Measurements from ENCODE around the gene POMP. TPM values are rescaled to one million over a fixed set of nuclear protein-coding genes. Genes with fewer than 3 reads are reported as not detected.

Gene POMP
- total and polyA plus RNA-seq, 2 of the 4 experiments (the other 2 are of a cell fraction), result 60.2 to 68.4 TPM

GRCh38 chr13:28640861-28641599 is 17.9 kb upstream of the POMP start:
- H2AK9ac ChIP-seq (replicated peaks; ENCODE audit: low read depth, low read length, poor library complexity), result no peak overlapping the region
- no peaks in the 10 kb centered on the region for H4K20me1 ChIP-seq (ENCODE audit: insufficient read depth, low read length)
- no peak overlapping the region for H3K4me3 ChIP-seq (ENCODE audit: insufficient read depth, low read depth, low read length)
- ATAC-seq (ENCODE audit: low read depth) (no peak), DNase-seq (no peak)
- H3K4ac ChIP-seq (ENCODE audit: low read depth, low read length), result peak overlapping the region; percentile 27; the same call in 1 of the 2 replicates
- no peak overlapping the region for H2BK120ac ChIP-seq (ENCODE audit: low read depth, low read length)
- H2BK15ac ChIP-seq (ENCODE audit: low read depth, low read length), result no peak overlapping the region
- H3K4me1 ChIP-seq (ENCODE audit: control insufficient read depth, insufficient read depth, low read length), result no peaks in the 10 kb centered on the region; the same call in 1 of the 2 replicates
- no peaks in the 10 kb centered on the region for H3K27me3 ChIP-seq (ENCODE audit: control insufficient read depth, insufficient read depth, low read length)
- H3K18ac ChIP-seq (ENCODE audit: low read depth, low read length), result no peak overlapping the region
- H3K9me3 ChIP-seq (ENCODE audit: control insufficient read depth, insufficient read depth, low read length), result no peaks in the 10 kb centered on the region
- no peak overlapping the region; the same call in none of the 2 replicates for H3K23ac ChIP-seq (ENCODE audit: low read depth, low read length)
- H3K56ac ChIP-seq (ENCODE audit: extremely low read depth, insufficient read depth, low read length), result no peak overlapping the region
- H2AK5ac ChIP-seq (ENCODE audit: low read depth, low read length), result peak overlapping the region; percentile 44
- H3K27ac ChIP-seq (ENCODE audit: insufficient read depth, low read length), result no peak overlapping the region
- no peak overlapping the region for H2BK20ac ChIP-seq (ENCODE audit: low read depth, low read length)
- H4K91ac ChIP-seq (ENCODE audit: insufficient read depth, low read depth, low read length), result no peak overlapping the region
- WGBS, 2 experiments (ENCODE audit: extremely low coverage in 2 of 2, insufficient read length in 1 of 2), result 83% methylated on average over 2 of the region's 12 CpGs; no CpG with 5 or more reads in 1 of the 2 experiments
- intact Hi-C loops (cut with micrococcal nuclease), result no loop called here
- H2BK5ac ChIP-seq (ENCODE audit: low read depth, low read length, poor library complexity, severe bottlenecking), result no peak overlapping the region
- no peak overlapping the region for H2AFZ ChIP-seq (replicated peaks; ENCODE audit: low read length, poor library complexity)
- no peak overlapping the region for H3K9ac ChIP-seq (ENCODE audit: low read depth, low read length)
- dilution Hi-C loops (cut with HindIII; ENCODE audit: low sequenced_read_pairs, unreplicated experiment), result no loop called here
- no peak overlapping the region for H3K4me2 ChIP-seq (ENCODE audit: low read depth, low read length)
- no TSS peak for BruUV-seq (replicated peaks)
- H3K36me3 ChIP-seq (ENCODE audit: control insufficient read depth, insufficient read depth, low read length), result no peaks in the 10 kb centered on the region
- POLR2A ChIA-PET (ENCODE audit: unreplicated experiment), result no interaction called here
- in situ Hi-C loops (cut with MboI; ENCODE audit: low sequenced_read_pairs), result loop anchor here (5.0 kb wide), 1 partner anchor 319 kb away; no protein-coding TSS in a partner anchor
- no peak overlapping the region for H4K5ac ChIP-seq (ENCODE audit: low read depth, low read length)
- CTCF ChIA-PET, result no interaction called here
- H3K79me1 ChIP-seq (ENCODE audit: low read depth in 1 of 2, low read length in 2 of 2), result 0 out of 4 replicates have a peak, but pooled peaks cover 0 to 3% of the 10 kb centered on the region in 2 experiments
- H4K8ac ChIP-seq (ENCODE audit: low read depth in 2 of 2, low read length in 2 of 2), result no peak overlapping the region; a peak in 1 of 4 replicates
- no peak overlapping the region for H3K14ac ChIP-seq (replicated peaks; ENCODE audit: low read depth, low read length)
- H3K9me1 ChIP-seq (ENCODE audit: insufficient read depth, low read length), result 0 out of 2 replicates have a peak, but pooled peaks cover 3% of the 10 kb centered on the region
- no peak for TF ChIP-seq RAD21 (IDR thresholded peaks at IDR 0.05; ENCODE audit: low read length)
- TF ChIP-seq SMC3 (IDR thresholded peaks at IDR 0.05; ENCODE audit: low read depth, low read length), result no peak
- TF ChIP-seq, protein P1, sequence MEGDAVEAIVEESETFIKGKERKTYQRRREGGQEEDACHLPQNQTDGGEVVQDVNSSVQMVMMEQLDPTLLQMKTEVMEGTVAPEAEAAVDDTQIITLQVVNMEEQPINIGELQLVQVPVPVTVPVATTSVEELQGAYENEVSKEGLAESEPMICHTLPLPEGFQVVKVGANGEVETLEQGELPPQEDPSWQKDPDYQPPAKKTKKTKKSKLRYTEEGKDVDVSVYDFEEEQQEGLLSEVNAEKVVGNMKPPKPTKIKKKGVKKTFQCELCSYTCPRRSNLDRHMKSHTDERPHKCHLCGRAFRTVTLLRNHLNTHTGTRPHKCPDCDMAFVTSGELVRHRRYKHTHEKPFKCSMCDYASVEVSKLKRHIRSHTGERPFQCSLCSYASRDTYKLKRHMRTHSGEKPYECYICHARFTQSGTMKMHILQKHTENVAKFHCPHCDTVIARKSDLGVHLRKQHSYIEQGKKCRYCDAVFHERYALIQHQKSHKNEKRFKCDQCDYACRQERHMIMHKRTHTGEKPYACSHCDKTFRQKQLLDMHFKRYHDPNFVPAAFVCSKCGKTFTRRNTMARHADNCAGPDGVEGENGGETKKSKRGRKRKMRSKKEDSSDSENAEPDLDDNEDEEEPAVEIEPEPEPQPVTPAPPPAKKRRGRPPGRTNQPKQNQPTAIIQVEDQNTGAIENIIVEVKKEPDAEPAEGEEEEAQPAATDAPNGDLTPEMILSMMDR (conservative IDR thresholded peaks at IDR 0.05; ENCODE audit: low read depth, low read length), result no peak
- no peak for TF ChIP-seq CHD1 (IDR thresholded peaks at IDR 0.05; ENCODE audit: low read depth, low read length)
- TF ChIP-seq, protein P2, sequence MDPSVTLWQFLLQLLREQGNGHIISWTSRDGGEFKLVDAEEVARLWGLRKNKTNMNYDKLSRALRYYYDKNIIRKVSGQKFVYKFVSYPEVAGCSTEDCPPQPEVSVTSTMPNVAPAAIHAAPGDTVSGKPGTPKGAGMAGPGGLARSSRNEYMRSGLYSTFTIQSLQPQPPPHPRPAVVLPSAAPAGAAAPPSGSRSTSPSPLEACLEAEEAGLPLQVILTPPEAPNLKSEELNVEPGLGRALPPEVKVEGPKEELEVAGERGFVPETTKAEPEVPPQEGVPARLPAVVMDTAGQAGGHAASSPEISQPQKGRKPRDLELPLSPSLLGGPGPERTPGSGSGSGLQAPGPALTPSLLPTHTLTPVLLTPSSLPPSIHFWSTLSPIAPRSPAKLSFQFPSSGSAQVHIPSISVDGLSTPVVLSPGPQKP (IDR thresholded peaks at IDR 0.05; ENCODE audit: borderline replicate concordance, low read depth, low read length), result no peak
- TF ChIP-seq RCOR1 (IDR thresholded peaks at IDR 0.05; ENCODE audit: insufficient replicate concordance, low read length), result no peak
- no peak for TF ChIP-seq MAZ (IDR thresholded peaks at IDR 0.05; ENCODE audit: borderline replicate concordance, low read depth, low read length)
- TF ChIP-seq BHLHE40 (IDR thresholded peaks at IDR 0.05; ENCODE audit: low read depth, low read length), result no peak
- no peak for TF ChIP-seq NFE2L2 (IDR thresholded peaks at IDR 0.05; ENCODE audit: low read depth, low read length)
- TF ChIP-seq RFX5 (IDR thresholded peaks at IDR 0.05; ENCODE audit: low read depth, low read length), result no peak
- TF ChIP-seq MAFK (IDR thresholded peaks at IDR 0.05; ENCODE audit: low read depth, low read length), result no peak
- TF ChIP-seq FOS (IDR thresholded peaks at IDR 0.05; ENCODE audit: low read depth, low read length), result no peak
- no peak for TF ChIP-seq POLR2A (IDR thresholded peaks at IDR 0.05; ENCODE audit: low read depth, low read length)
- TF ChIP-seq MXI1 (IDR thresholded peaks at IDR 0.05; ENCODE audit: borderline replicate concordance, low read depth, low read length), result no peak
- TF ChIP-seq CEBPB (IDR thresholded peaks at IDR 0.05; ENCODE audit: low read depth, low read length), result no peak

Data from IMR-90 (cell line).